K562 (cell line): ENCODE measurements around the gene AK2. TPM values are rescaled to one million over a fixed set of nuclear protein-coding genes. Genes with fewer than 3 reads are reported as not detected.

Experiments
- ATAC-seq: fragments of 200-7000 bp; cut with Tn5 transposase; 3 replicates; pipeline ENCODE4 v1.9.1; 2020; ENCODE audit warnings: moderate library complexity
- BruUV-seq: library from RNA; stranded (reverse); fragments of 400-500 nt; replicated peaks from 2 replicates; lab custom pipeline; 2021; lab: Mats Ljungman, UMichigan
- CTCF ChIA-PET: fragments of 300-600 bp; formaldehyde crosslinking; extraction: SDS; loops from one replicate; lab custom pipeline; 2021; ENCODE audit warnings: low intra/inter-chr PET ratio; lab: Yijun Ruan, JAX
- POLR2A ChIA-PET: fragments of 300-600, 350-650 bp; sonication (Branson Sonifier 250); formaldehyde crosslinking; extraction: SDS; loops from one replicate; lab custom pipeline; 2021; ENCODE audit warnings: antibody characterized with exemption, inconsistent platforms; lab: Yijun Ruan, JAX
- DNase-seq, 4 experiments: peaks; one replicate each; pipeline versions ENCODE4 v3.0.0 to v3.0.0-alpha.2; 2011 to 2018; ENCODE audit warnings: low spot score in 3 of 4, mixed read lengths in 3 of 4; ENCODE audit errors: extremely low read depth in 1 of 4
- FAIRE-seq: peaks from 2 replicates; lab custom pipeline; 2011; peaks lifted over from hg19 to GRCh38; lab: Jason Lieb, UNC
- H2AFZ ChIP-seq: 2 replicates; pipeline ENCODE4 v1.6.0; 2011; ENCODE audit warnings: low read depth, low read length, control low read depth, inconsistent platforms
- H3K27ac ChIP-seq: fragments of 200-600 bp; 3 replicates; pipeline ENCODE4 v1.8.0; 2011; ENCODE audit warnings: low read depth, mild to moderate bottlenecking, control low read depth, inconsistent platforms, low read length, moderate library complexity, mixed read lengths; ENCODE audit errors: extremely low read depth
- H3K27me3 ChIP-seq, 2 experiments: fragments of 300-600 bp in 1 of 2; 2 replicates in 1 of 2; 3 replicates in 1 of 2; pipeline versions ENCODE4 v1.6.0 to v1.8.0; 2011; ENCODE audit warnings: inconsistent platforms in 2 of 2, low read length in 2 of 2, mild to moderate bottlenecking in 1 of 2, mixed read lengths in 1 of 2, moderate library complexity in 1 of 2; ENCODE audit not compliant: control insufficient read depth in 2 of 2, insufficient read depth in 2 of 2
- H3K36me3 ChIP-seq: fragments of 300-600 bp; 3 replicates; pipeline ENCODE4 v1.8.0; 2011; ENCODE audit warnings: mild to moderate bottlenecking, low read length, inconsistent platforms; ENCODE audit not compliant: control insufficient read depth, insufficient read depth
- H3K4me1 ChIP-seq, 2 experiments: fragments of 200-600 bp in 1 of 2; replicated peaks in 1 of 2; 2 replicates in 1 of 2; 3 replicates in 1 of 2; pipeline versions ENCODE4 v1.5.1 to v1.8.0; 2011; ENCODE audit warnings: inconsistent platforms in 2 of 2, low read length in 2 of 2, mild to moderate bottlenecking in 1 of 2, mixed read lengths in 1 of 2, moderate library complexity in 1 of 2; ENCODE audit not compliant: control insufficient read depth in 2 of 2, insufficient read depth in 2 of 2
- H3K4me2 ChIP-seq: 2 replicates; pipeline ENCODE4 v1.6.1; 2011; ENCODE audit warnings: low read length, control low read depth, inconsistent platforms, mixed read lengths; ENCODE audit not compliant: insufficient read depth
- H3K4me3 ChIP-seq: fragments of 200-600 bp; sonication (generic), shearing (Covaris generic); 2 replicates; pipeline ENCODE4 v1.5.1; 2016; ENCODE audit warnings: control low read depth, inconsistent platforms
- H3K79me2 ChIP-seq: fragments of 200-600 bp; 3 replicates; pipeline ENCODE4 v1.8.0; 2011; ENCODE audit warnings: low read length, inconsistent platforms; ENCODE audit not compliant: control insufficient read depth, insufficient read depth
- H3K9ac ChIP-seq, 2 experiments: 2 replicates each; pipeline versions ENCODE4 v1.6.0 to v1.6.1; 2011; ENCODE audit warnings: low read depth in 2 of 2, low read length in 2 of 2, control low read depth in 1 of 2, inconsistent platforms in 1 of 2, mild to moderate bottlenecking in 1 of 2, mixed read lengths in 1 of 2; ENCODE audit not compliant: insufficient read depth in 1 of 2
- H3K9me1 ChIP-seq: one replicate; pipeline ENCODE4 v1.6.0; 2011; ENCODE audit warnings: inconsistent platforms, mild to moderate bottlenecking, low read length, moderate library complexity; ENCODE audit not compliant: control insufficient read depth, insufficient read depth
- H3K9me3 ChIP-seq: replicated peaks from 2 replicates; pipeline ENCODE4 v1.5.1; 2011; ENCODE audit warnings: low read depth, low read length, inconsistent platforms; ENCODE audit not compliant: control insufficient read depth, insufficient read depth
- H4K20me1 ChIP-seq: replicated peaks from 2 replicates; pipeline ENCODE4 v1.6.1; 2011; ENCODE audit warnings: low read length, inconsistent platforms, mixed read lengths; ENCODE audit not compliant: control insufficient read depth, insufficient read depth
- FOXM1 ChIP-seq, 2 experiments: fragments of 450-650 bp in 1 of 2; sonication (generic) in 1 of 2; formaldehyde crosslinking in 1 of 2; IDR thresholded peaks; 2 replicates each; pipeline versions ENCODE4 v1.6.1 to v1.9.0; 2017 to 2022; ENCODE audit warnings: low read depth in 2 of 2, mild to moderate bottlenecking in 2 of 2, missing genetic modification reagents in 1 of 2, moderate library complexity in 1 of 2
- HSF4 ChIP-seq: fragments of 250-450 bp; sonication (Bioruptor Pico); IDR thresholded peaks from 2 replicates; pipeline ENCODE4 v2.1.2; 2022; ENCODE audit warnings: mild to moderate bottlenecking, moderate library complexity, borderline replicate concordance
- NONO ChIP-seq, 2 experiments: fragments of 200-400 bp in 1 of 2; fragments of 450-650 bp in 1 of 2; formaldehyde crosslinking in 1 of 2; IDR thresholded peaks; 2 replicates each; pipeline ENCODE4 v1.6.1; 2017; ENCODE audit warnings: low read depth in 2 of 2, mild to moderate bottlenecking in 2 of 2, moderate library complexity in 2 of 2, low read length in 1 of 2
- PATZ1 ChIP-seq: fragments of 250-450 bp; sonication (Bioruptor Pico); IDR thresholded peaks from 2 replicates; pipeline ENCODE4 v1.5.0; 2020; ENCODE audit warnings: mild to moderate bottlenecking, borderline replicate concordance
- ZFX ChIP-seq: sonication (generic); formaldehyde crosslinking; IDR thresholded peaks from 2 replicates; pipeline ENCODE4 v1.8.0; 2022; ENCODE audit warnings: mild to moderate bottlenecking, missing genetic modification reagents, moderate library complexity
- ZNF551 ChIP-seq: fragments of 250-450 bp; sonication (Bioruptor Pico); IDR thresholded peaks from 2 replicates; pipeline ENCODE4 v1.5.0; 2021; ENCODE audit warnings: mild to moderate bottlenecking, moderate library complexity
- whole genome bisulfite sequencing: fragments of 100-300 bp; shearing (Covaris generic); methylation state at CpG from one replicate; pipeline ENCODE4 v1.1.6; 2016; ENCODE audit warnings: low coverage, mixed read lengths; ENCODE audit not compliant: insufficient coverage; ENCODE audit errors: missing lambda C conversion rate; 5-methylcytosine and 5-hydroxymethylcytosine counted together
- in situ Hi-C: fragments of 300-500 bp; cut with MboI; formaldehyde crosslinking; loops from 4 replicates; pipeline ENCODE4 v1.15.0; 2018; ENCODE audit warnings: inconsistent platforms, mixed read lengths
- intact Hi-C: fragments of 100-400 bp; cut with micrococcal nuclease; formaldehyde crosslinking; loops from 2 replicates; pipeline ENCODE4 v1.14.2; 2022
- polyA plus RNA-seq, 8 experiments: library from polyadenylated mRNA; depleted of rRNA in 4 of 8; stranded (reverse) in 5 of 8; unstranded in 3 of 8; fragments of >200 nt; fragmentation: Nextera tagmentation in 2 of 8; fragmentation: Illumina TruSeq in 1 of 8; extraction: Ambion mirVana in 2 of 8; extraction: Trizol in 1 of 8; gene quantifications; 2 replicates each; pipeline versions ENCODE4 v1.2.1 to v1.2.3, GENCODE V29; 2011 to 2014; ENCODE audit warnings: inconsistent platforms in 1 of 8, missing spikeins in 1 of 8
- total RNA-seq, 7 experiments: library from RNA; depleted of rRNA in 6 of 7; stranded (reverse); fragments of >200 nt in 6 of 7; fragmentation: Illumina TruSeq in 2 of 7; extraction: Trizol in 2 of 7; gene quantifications; 2 replicates each; pipeline versions ENCODE4 v1.2.1 to v1.2.3, GENCODE V29; 2011 to 2021; ENCODE audit warnings: low replicate concordance in 1 of 7
- TF ChIP-seq, protein P1 (sequence below): fragments of 250-450 bp; sonication (Bioruptor Pico); IDR thresholded peaks from 2 replicates; pipeline ENCODE4 v1.8.0; 2021; ENCODE audit warnings: moderate library complexity, mild to moderate bottlenecking, inconsistent platforms
- TF ChIP-seq, protein P2 (sequence below): fragments of 450-650 bp; IDR thresholded peaks from 2 replicates; pipeline ENCODE4 v1.6.1; 2016

The AK2 gene
- total and polyA plus RNA-seq, 9 of the 15 experiments (the other 6 are each of a cell fraction or from before 2014, with no cell fraction given), result 105 to 1,050 (median 509) TPM

- BruUV-seq, result no TSS peak
- no peak overlapping the region for H3K9ac ChIP-seq
- no peak overlapping the region for H3K4me2 ChIP-seq
- ATAC-seq (no peak), FAIRE-seq (no peak), DNase-seq (no peak)
- no peaks in the 10 kb centered on the region for H4K20me1 ChIP-seq
- no peaks in the 10 kb centered on the region for H3K79me2 ChIP-seq
- intact Hi-C loops (no loop called here), in situ Hi-C loops (no loop called here)
- no peaks in the 10 kb centered on the region for H3K9me1 ChIP-seq
- H3K36me3 ChIP-seq, result no peaks in the 10 kb centered on the region
- H3K27ac ChIP-seq, result no peak overlapping the region
- ChIA-PET CTCF (no interaction called here), POLR2A (interaction anchor here (0.5 to 1.3 kb wide), 3 partner anchors 9 to 356 kb away, joined by 3 to 5 read pairs (median 3); no protein-coding TSS in a partner anchor)
- no peaks in the 10 kb centered on the region for H3K9me3 ChIP-seq
- H3K27me3 ChIP-seq, result peaks cover 7 to 9% of the 10 kb centered on the region in 2 experiments; a peak in 2 of 5 replicates
- peaks cover 4 to 11% of the 10 kb centered on the region in 2 experiments; a peak in 3 of 5 replicates for H3K4me1 ChIP-seq
- no peak overlapping the region for H2AFZ ChIP-seq
- TF ChIP-seq HSF4, result no peak
- TF ChIP-seq ZNF551 (CRISPR knock-in tag), result no peak
- WGBS, result 2% methylated on average over 2 of the region's 2 CpGs
- no peak overlapping the region for H3K4me3 ChIP-seq
Measured at GRCh38 chr1:33057095-33057494, 20.4 kb upstream of the AK2 start.

DNA sequence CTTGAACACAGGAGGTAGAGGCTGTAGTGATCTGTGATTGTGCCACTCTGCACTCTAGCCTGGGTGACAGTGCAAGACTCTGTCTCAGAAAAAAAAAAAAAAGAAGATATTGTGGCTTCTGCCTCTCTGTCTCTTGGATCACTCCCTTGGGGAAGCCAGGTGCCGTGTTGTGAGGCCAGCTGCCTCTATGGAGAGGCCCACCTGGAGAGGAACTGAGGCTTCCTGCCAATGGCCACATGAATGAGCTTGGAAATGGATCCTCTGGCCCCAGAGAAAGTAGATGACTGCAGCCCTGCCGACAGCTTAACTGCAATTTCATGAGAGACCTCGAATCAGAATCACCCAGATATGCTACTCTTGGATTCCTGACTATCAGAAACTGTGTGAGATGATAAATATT lies 19.7 kb upstream of the AK2 start:
- Histone ChIP-seq H2AFZ (no peak overlapping the region), H3K9ac (no peak overlapping the region), H3K4me2 (no peak overlapping the region), H3K27me3 (peaks cover 7 to 9% of the 10 kb centered on the region in 2 experiments; a peak in 2 of 5 replicates), H3K4me1 (peaks cover 4 to 11% of the 10 kb centered on the region in 2 experiments; a peak in 3 of 5 replicates), H3K9me1 (no peaks in the 10 kb centered on the region), H3K36me3 (no peaks in the 10 kb centered on the region), H3K27ac (no peak overlapping the region), H4K20me1 (no peaks in the 10 kb centered on the region), H3K9me3 (no peaks in the 10 kb centered on the region), H3K79me2 (no peaks in the 10 kb centered on the region), H3K4me3 (no peak overlapping the region)
- no TSS peak for BruUV-seq
- FAIRE-seq, result no peak
- ATAC-seq, result no peak
- intact Hi-C loops, result no loop called here
- no peak for DNase-seq
- in situ Hi-C loops, result no loop called here
- 40% methylated on average over 3 of the region's 3 CpGs for WGBS
- POLR2A ChIA-PET, result interaction anchor here (0.6 to 1.3 kb wide), 2 partner anchors 8 to 170 kb away, joined by 3 to 5 read pairs; no protein-coding TSS in a partner anchor
- TF ChIP-seq, protein P1, sequence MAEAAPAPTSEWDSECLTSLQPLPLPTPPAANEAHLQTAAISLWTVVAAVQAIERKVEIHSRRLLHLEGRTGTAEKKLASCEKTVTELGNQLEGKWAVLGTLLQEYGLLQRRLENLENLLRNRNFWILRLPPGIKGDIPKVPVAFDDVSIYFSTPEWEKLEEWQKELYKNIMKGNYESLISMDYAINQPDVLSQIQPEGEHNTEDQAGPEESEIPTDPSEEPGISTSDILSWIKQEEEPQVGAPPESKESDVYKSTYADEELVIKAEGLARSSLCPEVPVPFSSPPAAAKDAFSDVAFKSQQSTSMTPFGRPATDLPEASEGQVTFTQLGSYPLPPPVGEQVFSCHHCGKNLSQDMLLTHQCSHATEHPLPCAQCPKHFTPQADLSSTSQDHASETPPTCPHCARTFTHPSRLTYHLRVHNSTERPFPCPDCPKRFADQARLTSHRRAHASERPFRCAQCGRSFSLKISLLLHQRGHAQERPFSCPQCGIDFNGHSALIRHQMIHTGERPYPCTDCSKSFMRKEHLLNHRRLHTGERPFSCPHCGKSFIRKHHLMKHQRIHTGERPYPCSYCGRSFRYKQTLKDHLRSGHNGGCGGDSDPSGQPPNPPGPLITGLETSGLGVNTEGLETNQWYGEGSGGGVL (CRISPR knock-in tag), result no peak
- no peak for TF ChIP-seq ZFX (CRISPR knock-in tag)
- TF ChIP-seq, protein P2, sequence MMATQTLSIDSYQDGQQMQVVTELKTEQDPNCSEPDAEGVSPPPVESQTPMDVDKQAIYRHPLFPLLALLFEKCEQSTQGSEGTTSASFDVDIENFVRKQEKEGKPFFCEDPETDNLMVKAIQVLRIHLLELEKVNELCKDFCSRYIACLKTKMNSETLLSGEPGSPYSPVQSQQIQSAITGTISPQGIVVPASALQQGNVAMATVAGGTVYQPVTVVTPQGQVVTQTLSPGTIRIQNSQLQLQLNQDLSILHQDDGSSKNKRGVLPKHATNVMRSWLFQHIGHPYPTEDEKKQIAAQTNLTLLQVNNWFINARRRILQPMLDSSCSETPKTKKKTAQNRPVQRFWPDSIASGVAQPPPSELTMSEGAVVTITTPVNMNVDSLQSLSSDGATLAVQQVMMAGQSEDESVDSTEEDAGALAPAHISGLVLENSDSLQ, result no peak
- no peak for TF ChIP-seq NONO (IDR thresholded peaks at IDR 0.05; ENCODE audit: low read depth in 2 of 2, low read length in 1 of 2)
- no peak for TF ChIP-seq FOXM1 (IDR thresholded peaks at IDR 0.05; ENCODE audit: low read depth)
- no peak for TF ChIP-seq FOXM1 (CRISPR knock-in tag; IDR thresholded peaks at IDR 0.05; ENCODE audit: low read depth)
- no peak for TF ChIP-seq PATZ1
- CTCF ChIA-PET, result interaction anchor here (0.6 kb wide), 1 partner anchor 275 kb away, joined by 3 read pairs; no protein-coding TSS in a partner anchor
